Activated CD4-positive, alpha-beta memory T cell treated with anti-CD3 and anti-CD28 coated beads, Interleukin-2, amount 10 ng/mL, durations not matched to agents 7 days and 5 days (primary cell): Measurements from ENCODE around the gene EFHD2. TPM values are rescaled to one million over a fixed set of nuclear protein-coding genes. Genes with fewer than 3 reads are reported as not detected.
A peak's percentile ranks its signal among the peaks of the same experiment; 100 is the strongest.
"Not testable (repeated sequence)": the region's sequence is repeated elsewhere in the genome, so short reads cannot be mapped to it uniquely, and the experiment has no call there.

Experiments used
- CTCF ChIA-PET: fragments of 350-600 bp; sonication (Branson Sonifier 250); formaldehyde crosslinking; loops from one replicate; lab custom pipeline; 2021; ENCODE audit warnings: antibody characterized with exemption, inconsistent platforms; lab: Charles Lee
- POLR2A ChIA-PET: fragments of 350-600 bp; sonication (Branson Sonifier 250); formaldehyde crosslinking; loops from one replicate; lab custom pipeline; 2021; ENCODE audit warnings: antibody characterized with exemption; lab: Charles Lee
- DNase-seq: peaks from one replicate; pipeline ENCODE4 v3.0.0-alpha.2; 2020
- H3K27ac Mint-ChIP-seq: one replicate; pipeline ENCODE4 v1.8.0; 2021; ENCODE audit warnings: mild to moderate bottlenecking, mixed read lengths
- H3K27me3 Mint-ChIP-seq: one replicate; pipeline ENCODE4 v1.8.0; 2021; ENCODE audit warnings: mixed read lengths
- H3K36me3 Mint-ChIP-seq: one replicate; pipeline ENCODE4 v1.8.0; 2021; ENCODE audit warnings: low read depth, mixed read lengths
- H3K4me1 Mint-ChIP-seq: one replicate; pipeline ENCODE4 v1.8.0; 2021; ENCODE audit warnings: mixed read lengths
- H3K4me3 Mint-ChIP-seq: one replicate; pipeline ENCODE4 v1.8.0; 2021; ENCODE audit warnings: mild to moderate bottlenecking, mixed read lengths
- H3K9me3 Mint-ChIP-seq: one replicate; pipeline ENCODE4 v1.8.0; 2021; ENCODE audit warnings: mixed read lengths
- total RNA-seq, 2 experiments: library from RNA; stranded (reverse); gene quantifications; one replicate each; pipeline ENCODE4 v1.2.3, GENCODE V29; 2021

Gene EFHD2
- total RNA-seq, 2 experiments from 2014 or later = 97.7 to 99.7 TPM

GRCh38 chr1:15429701-15430149, 20.0 kb downstream of the EFHD2 start:
- Mint-ChIP-seq H3K36me3 (peaks cover 25% of the 10 kb centered on the region), H3K4me1 (peaks cover 15% of the 10 kb centered on the region), H3K27me3 (no peaks in the 10 kb centered on the region), H3K27ac (no peak overlapping the region), H3K4me3 (no peak overlapping the region), H3K9me3 (no peaks in the 10 kb centered on the region)
- DNase-seq = no peak
- CTCF ChIA-PET = interaction anchor here (1.1 to 8.5 kb wide), 3 partner anchors 8 to 106 kb away, joined by 4 to 124 read pairs (median 6); no protein-coding TSS in a partner anchor
- POLR2A ChIA-PET = interaction anchor here (1.2 kb wide), 1 partner anchor 17 kb away, joined by 3 read pairs; no protein-coding TSS in a partner anchor

- peak; percentile 74 for DNase-seq
- Mint-ChIP-seq H3K9me3 (no peaks in the 10 kb centered on the region), H3K27me3 (no peaks in the 10 kb centered on the region), H3K4me1 (peaks cover 8% of the 10 kb centered on the region), H3K4me3 (no peak overlapping the region), H3K27ac (no peak overlapping the region), H3K36me3 (peaks cover 23% of the 10 kb centered on the region)
- CTCF ChIA-PET = interaction anchor here (0.5 to 8.5 kb wide), 21 partner anchors 9 to 302 kb away, joined by 3 to 124 read pairs (median 4); no protein-coding TSS in a partner anchor
- POLR2A ChIA-PET = interaction anchor here (1.1 to 2.2 kb wide), 3 partner anchors 14 to 107 kb away, joined by 5 to 14 read pairs (median 9); partner anchors contain the start of gene EFHD2
These were observed 21.3 kb downstream of the EFHD2 start for GRCh38 chr1:15430787-15431570.

GRCh38 chr1:15431571-15431948, 21.9 kb downstream of the EFHD2 start:
- no peaks in the 10 kb centered on the region for H3K27me3 Mint-ChIP-seq
- no peak for DNase-seq
- H3K27ac Mint-ChIP-seq = no peak overlapping the region
- H3K4me3 Mint-ChIP-seq = no peak overlapping the region
- ChIA-PET CTCF (interaction anchor here (0.7 to 8.5 kb wide), 20 partner anchors 9 to 303 kb away, joined by 3 to 124 read pairs (median 4); no protein-coding TSS in a partner anchor), POLR2A (interaction anchor here (1.0 to 2.2 kb wide), 4 partner anchors 10 to 108 kb away, joined by 3 to 14 read pairs (median 7); partner anchors contain the start of gene EFHD2)
- H3K4me1 Mint-ChIP-seq = peaks cover 2% of the 10 kb centered on the region
- H3K36me3 Mint-ChIP-seq = peaks cover 17% of the 10 kb centered on the region
- H3K9me3 Mint-ChIP-seq = no peaks in the 10 kb centered on the region

GRCh38 chr1:15432324-15432723, 22.6 kb downstream of the EFHD2 start:
- H3K9me3 Mint-ChIP-seq = no peaks in the 10 kb centered on the region
- no peaks in the 10 kb centered on the region for H3K27me3 Mint-ChIP-seq
- H3K4me3 Mint-ChIP-seq = no peak overlapping the region
- POLR2A ChIA-PET = interaction anchor here (1.0 to 2.2 kb wide), 3 partner anchors 11 to 21 kb away, joined by 3 to 14 read pairs (median 9); partner anchors contain the start of gene EFHD2
- CTCF ChIA-PET = interaction anchor here (1.0 to 8.5 kb wide), 10 partner anchors 11 to 304 kb away, joined by 3 to 124 read pairs (median 5); no protein-coding TSS in a partner anchor
- H3K4me1 Mint-ChIP-seq = no peaks in the 10 kb centered on the region
- no peak overlapping the region for H3K27ac Mint-ChIP-seq
- no peak for DNase-seq
- H3K36me3 Mint-ChIP-seq = peaks cover 15% of the 10 kb centered on the region

- no peaks in the 10 kb centered on the region for H3K9me3 Mint-ChIP-seq
- H3K4me1 Mint-ChIP-seq = no peaks in the 10 kb centered on the region
- DNase-seq = no peak
- H3K4me3 Mint-ChIP-seq = no peak overlapping the region
- no peaks in the 10 kb centered on the region for H3K27me3 Mint-ChIP-seq
- ChIA-PET POLR2A (interaction anchor here (2.0 kb wide), 1 partner anchor 20 kb away, joined by 5 read pairs; no protein-coding TSS in a partner anchor), CTCF (interaction anchor here (8.5 kb wide), 1 partner anchor 109 kb away, joined by 124 read pairs; no protein-coding TSS in a partner anchor)
- H3K36me3 Mint-ChIP-seq = peaks cover 7% of the 10 kb centered on the region
- H3K27ac Mint-ChIP-seq = no peak overlapping the region
These were observed 23.8 kb downstream of the EFHD2 start for GRCh38 chr1:15433471-15433870.

GRCh38 chr1:15434739-15435138, 25.1 kb downstream of the EFHD2 start:
- H3K27ac Mint-ChIP-seq, H3K36me3 Mint-ChIP-seq, H3K4me3 Mint-ChIP-seq, H3K9me3 Mint-ChIP-seq, H3K4me1 Mint-ChIP-seq, DNase-seq, H3K27me3 Mint-ChIP-seq: not testable (repeated sequence)
- POLR2A ChIA-PET = interaction anchor here (1.2 to 2.0 kb wide), 2 partner anchors 21 to 80 kb away, joined by 3 to 5 read pairs; no protein-coding TSS in a partner anchor
- CTCF ChIA-PET = interaction anchor here (0.7 to 2.4 kb wide), 3 partner anchors 28 to 112 kb away, joined by 3 to 9 read pairs (median 4); no protein-coding TSS in a partner anchor

- H3K27ac Mint-ChIP-seq = no peak overlapping the region
- H3K36me3 Mint-ChIP-seq = peaks cover under 1% of the 10 kb centered on the region
- ChIA-PET CTCF (interaction anchor here (0.7 to 2.4 kb wide), 3 partner anchors 111 to 126 kb away, joined by 3 to 9 read pairs (median 4); no protein-coding TSS in a partner anchor), POLR2A (interaction anchor here (1.2 to 2.0 kb wide), 2 partner anchors 22 to 79 kb away, joined by 3 to 5 read pairs; no protein-coding TSS in a partner anchor)
- no peak overlapping the region for H3K4me3 Mint-ChIP-seq
- no peaks in the 10 kb centered on the region for H3K27me3 Mint-ChIP-seq
- no peaks in the 10 kb centered on the region for H3K9me3 Mint-ChIP-seq
- no peak for DNase-seq
- no peaks in the 10 kb centered on the region for H3K4me1 Mint-ChIP-seq
These were observed 25.8 kb downstream of the EFHD2 start for GRCh38 chr1:15435239-15436077.

- Mint-ChIP-seq H3K36me3 (no peaks in the 10 kb centered on the region), H3K27ac (no peak overlapping the region), H3K9me3 (no peaks in the 10 kb centered on the region), H3K4me3 (no peak overlapping the region), H3K4me1 (no peaks in the 10 kb centered on the region), H3K27me3 (no peaks in the 10 kb centered on the region)
- DNase-seq = no peak
- ChIA-PET CTCF (interaction anchor here (2.3 kb wide), 1 partner anchor 114 kb away, joined by 7 read pairs; no protein-coding TSS in a partner anchor), POLR2A (interaction anchor here (0.8 to 1.1 kb wide), 2 partner anchors 114 to 117 kb away, joined by 3 read pairs; no protein-coding TSS in a partner anchor)
These were observed 27.3 kb downstream of the EFHD2 start for GRCh38 chr1:15436881-15437442.

- H3K9me3 Mint-ChIP-seq = no peaks in the 10 kb centered on the region
- ChIA-PET CTCF (no interaction called here), POLR2A (no interaction called here)
- no peaks in the 10 kb centered on the region for H3K4me1 Mint-ChIP-seq
- DNase-seq = no peak
- H3K27ac Mint-ChIP-seq = no peak overlapping the region
- H3K27me3 Mint-ChIP-seq = peaks cover 1% of the 10 kb centered on the region
- H3K4me3 Mint-ChIP-seq = no peak overlapping the region
- H3K36me3 Mint-ChIP-seq = no peaks in the 10 kb centered on the region
These were observed 29.6 kb downstream of the EFHD2 start for GRCh38 chr1:15439325-15439724.

- Mint-ChIP-seq H3K4me3 (no peak overlapping the region), H3K36me3 (no peaks in the 10 kb centered on the region), H3K4me1 (peaks cover 4% of the 10 kb centered on the region), H3K27ac (no peak overlapping the region), H3K27me3 (peaks cover 1% of the 10 kb centered on the region), H3K9me3 (no peaks in the 10 kb centered on the region)
- POLR2A ChIA-PET = no interaction called here
- no peak for DNase-seq
- CTCF ChIA-PET = interaction anchor here (2.4 kb wide), 1 partner anchor 10 kb away, joined by 5 read pairs; no protein-coding TSS in a partner anchor
These were observed 30.7 kb downstream of the EFHD2 start for GRCh38 chr1:15440357-15440756.

- H3K4me3 Mint-ChIP-seq = no peak overlapping the region
These were observed 31.6 kb downstream of the EFHD2 start for GRCh38 chr1:15441247-15441646.

More at GRCh38 chr1:15441247-15441646, 31.6 kb downstream of the EFHD2 start:
- Mint-ChIP-seq H3K27ac (no peak overlapping the region), H3K36me3 (no peaks in the 10 kb centered on the region), H3K9me3 (no peaks in the 10 kb centered on the region), H3K4me1 (peaks cover 10% of the 10 kb centered on the region), H3K27me3 (peaks cover 3% of the 10 kb centered on the region)
- ChIA-PET CTCF (interaction anchor here (1.1 to 2.4 kb wide), 2 partner anchors 10 to 118 kb away, joined by 5 read pairs; no protein-coding TSS in a partner anchor), POLR2A (no interaction called here)
- no peak for DNase-seq
